Measurements from ENCODE around the gene PRKACB.
"Not testable (repeated sequence)": the region's sequence is repeated elsewhere in the genome, so short reads cannot be mapped to it uniquely, and the experiment has no call there.

The PRKACB gene

DNA sequence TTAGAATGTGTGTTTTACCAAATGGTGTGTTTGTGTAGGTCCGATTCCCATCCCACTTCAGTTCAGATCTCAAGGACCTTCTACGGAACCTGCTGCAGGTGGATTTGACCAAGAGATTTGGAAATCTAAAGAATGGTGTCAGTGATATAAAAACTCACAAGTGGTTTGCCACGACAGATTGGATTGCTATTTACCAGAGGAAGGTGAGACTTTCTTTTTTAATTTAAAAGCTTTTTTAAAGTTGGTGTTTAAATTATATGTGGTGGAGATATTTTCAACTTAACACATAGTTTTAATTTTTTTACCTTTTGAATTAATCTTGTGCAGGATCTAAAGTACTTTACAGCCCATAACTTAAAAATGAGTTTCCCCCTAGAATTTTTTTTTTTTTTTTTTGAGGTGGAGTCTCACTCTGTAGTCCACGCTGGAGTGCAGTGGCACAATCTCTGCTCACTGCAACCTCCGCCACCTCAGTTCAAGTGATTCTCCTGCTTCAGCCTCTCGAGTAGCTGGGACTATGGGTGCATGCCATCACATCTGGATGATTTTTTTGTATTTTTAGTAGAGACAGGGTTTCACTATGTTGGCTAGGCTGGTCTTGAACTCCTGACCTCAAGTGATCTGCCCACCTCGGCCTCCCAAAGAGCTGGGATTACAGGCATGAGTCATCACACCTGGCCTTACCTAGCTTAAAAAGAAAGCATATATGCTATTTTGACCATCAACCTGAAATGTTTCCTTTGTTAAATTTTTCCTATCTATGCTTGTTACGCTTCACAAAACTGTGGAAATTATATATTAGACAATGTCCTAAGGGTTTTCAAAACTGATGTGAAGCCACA, 70.3 kb downstream of the PRKACB start:
- DNase-seq (ENCODE audit: low read depth), result no peak
- no peak overlapping the region for H3K4me3 ChIP-seq (ENCODE audit: low read length)
- TF ChIP-seq, protein P1, sequence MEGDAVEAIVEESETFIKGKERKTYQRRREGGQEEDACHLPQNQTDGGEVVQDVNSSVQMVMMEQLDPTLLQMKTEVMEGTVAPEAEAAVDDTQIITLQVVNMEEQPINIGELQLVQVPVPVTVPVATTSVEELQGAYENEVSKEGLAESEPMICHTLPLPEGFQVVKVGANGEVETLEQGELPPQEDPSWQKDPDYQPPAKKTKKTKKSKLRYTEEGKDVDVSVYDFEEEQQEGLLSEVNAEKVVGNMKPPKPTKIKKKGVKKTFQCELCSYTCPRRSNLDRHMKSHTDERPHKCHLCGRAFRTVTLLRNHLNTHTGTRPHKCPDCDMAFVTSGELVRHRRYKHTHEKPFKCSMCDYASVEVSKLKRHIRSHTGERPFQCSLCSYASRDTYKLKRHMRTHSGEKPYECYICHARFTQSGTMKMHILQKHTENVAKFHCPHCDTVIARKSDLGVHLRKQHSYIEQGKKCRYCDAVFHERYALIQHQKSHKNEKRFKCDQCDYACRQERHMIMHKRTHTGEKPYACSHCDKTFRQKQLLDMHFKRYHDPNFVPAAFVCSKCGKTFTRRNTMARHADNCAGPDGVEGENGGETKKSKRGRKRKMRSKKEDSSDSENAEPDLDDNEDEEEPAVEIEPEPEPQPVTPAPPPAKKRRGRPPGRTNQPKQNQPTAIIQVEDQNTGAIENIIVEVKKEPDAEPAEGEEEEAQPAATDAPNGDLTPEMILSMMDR (conservative IDR thresholded peaks at IDR 0.05; ENCODE audit: low read depth, low read length), result no peak

DNA sequence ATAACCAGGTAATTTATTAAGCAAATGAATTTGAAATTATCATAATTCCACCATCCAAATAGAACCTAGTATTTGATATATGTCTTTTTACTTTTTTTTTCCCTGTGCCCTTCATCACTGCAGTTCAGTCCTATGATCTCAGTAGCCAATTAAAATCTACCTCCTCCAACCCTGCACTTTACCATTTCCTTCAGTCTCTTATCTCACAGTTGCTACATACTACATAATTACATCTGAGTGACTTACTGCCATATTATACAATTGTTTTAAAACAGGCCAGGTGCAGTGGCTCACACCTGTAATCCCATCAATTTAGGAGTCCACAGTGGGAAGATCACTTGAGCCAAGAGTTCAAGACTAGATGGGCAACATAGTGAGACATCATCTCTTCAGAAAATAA, 73.2 kb downstream of the PRKACB start:
- TF ChIP-seq, protein P1 (conservative IDR thresholded peaks at IDR 0.05; ENCODE audit: low read depth, low read length), result no peak
- DNase-seq (ENCODE audit: low read depth), result no peak
- H3K4me3 ChIP-seq (ENCODE audit: low read length), result no peak overlapping the region

DNA sequence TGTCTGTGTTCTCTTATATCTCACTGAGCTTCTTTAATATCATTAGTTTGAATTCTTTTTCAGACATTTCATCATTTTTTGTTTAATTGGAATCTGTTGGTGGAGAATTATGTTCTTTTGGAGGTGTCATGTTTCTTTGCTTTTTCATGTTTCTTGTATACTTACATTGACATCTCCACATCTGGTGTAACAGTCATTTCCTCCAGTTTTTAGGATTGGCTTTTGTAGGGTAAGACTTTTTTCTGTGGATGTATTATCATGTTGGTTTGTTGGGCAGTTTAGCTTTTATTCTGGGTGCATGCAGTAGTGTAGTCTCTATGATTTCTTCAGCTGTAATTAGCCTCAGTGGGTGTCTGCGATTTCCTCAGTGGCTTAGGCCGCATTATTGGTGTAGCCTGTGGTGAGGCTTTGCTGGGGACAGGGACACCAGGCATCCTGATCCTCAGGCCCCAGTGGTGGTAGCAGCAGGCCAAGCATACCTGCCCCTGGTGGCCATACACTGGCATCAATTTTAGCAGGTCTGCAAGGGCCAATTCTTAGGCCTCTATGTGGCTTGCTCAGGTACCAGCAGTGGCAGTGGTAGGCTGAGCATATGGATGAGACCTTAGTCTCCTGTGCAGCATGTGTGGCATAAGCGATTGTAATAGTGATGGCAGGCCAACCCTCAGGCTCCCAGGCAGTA, 79.8 kb downstream of the PRKACB start:
- H3K4me3 ChIP-seq (ENCODE audit: low read length), result no peak overlapping the region
- no peak for DNase-seq (ENCODE audit: low read depth)
- TF ChIP-seq, protein P1 (conservative IDR thresholded peaks at IDR 0.05; ENCODE audit: low read depth, low read length), result no peak

DNA sequence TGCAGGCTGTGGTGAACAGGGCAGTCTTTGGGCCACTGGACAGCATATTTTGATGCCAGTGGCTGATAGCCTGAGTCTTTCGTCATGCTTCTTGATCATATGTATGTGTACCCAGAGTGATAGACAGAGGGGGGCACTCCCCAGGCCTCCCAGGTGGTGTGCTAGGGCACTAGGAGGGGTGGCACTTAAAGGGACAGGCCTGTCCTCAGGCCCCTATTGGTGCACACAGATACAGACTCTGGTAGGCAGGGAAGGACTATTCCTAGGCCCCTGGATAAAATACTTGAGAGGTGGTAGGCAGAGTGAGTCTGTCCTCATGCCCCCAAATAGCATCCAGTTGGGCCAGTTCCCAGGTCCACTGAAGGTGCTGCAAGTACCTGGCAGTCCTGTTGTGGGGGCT, 80.8 kb downstream of the PRKACB start:
- no peak overlapping the region for H3K4me3 ChIP-seq (ENCODE audit: low read length)
- TF ChIP-seq, protein P1 (conservative IDR thresholded peaks at IDR 0.05; ENCODE audit: low read depth, low read length), result no peak
- DNase-seq (ENCODE audit: low read depth), result no peak

DNA sequence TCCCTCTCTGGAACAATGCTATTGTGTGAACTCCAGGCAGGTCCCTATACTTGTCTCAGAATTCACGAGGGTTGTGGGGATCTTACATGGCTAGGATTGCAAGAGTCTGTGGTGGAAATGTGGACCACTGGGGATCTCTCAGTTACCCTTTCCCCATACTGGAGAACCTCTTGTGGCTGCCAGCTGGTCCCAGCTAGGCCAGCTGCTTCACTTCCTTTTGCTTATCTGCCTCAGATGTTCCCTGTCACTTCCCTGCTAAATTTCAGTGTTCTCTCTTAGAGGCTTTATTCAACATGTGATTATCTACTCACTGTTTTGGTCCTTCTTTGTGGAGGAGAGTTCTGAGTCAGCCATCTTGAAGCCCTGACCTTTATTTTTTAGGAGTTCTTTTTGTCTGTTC, 81.6 kb downstream of the PRKACB start:
- TF ChIP-seq, protein P1 (conservative IDR thresholded peaks at IDR 0.05; ENCODE audit: low read depth, low read length), result no peak
- no peak overlapping the region for H3K4me3 ChIP-seq (ENCODE audit: low read length)
- DNase-seq (ENCODE audit: low read depth), result no peak

DNA sequence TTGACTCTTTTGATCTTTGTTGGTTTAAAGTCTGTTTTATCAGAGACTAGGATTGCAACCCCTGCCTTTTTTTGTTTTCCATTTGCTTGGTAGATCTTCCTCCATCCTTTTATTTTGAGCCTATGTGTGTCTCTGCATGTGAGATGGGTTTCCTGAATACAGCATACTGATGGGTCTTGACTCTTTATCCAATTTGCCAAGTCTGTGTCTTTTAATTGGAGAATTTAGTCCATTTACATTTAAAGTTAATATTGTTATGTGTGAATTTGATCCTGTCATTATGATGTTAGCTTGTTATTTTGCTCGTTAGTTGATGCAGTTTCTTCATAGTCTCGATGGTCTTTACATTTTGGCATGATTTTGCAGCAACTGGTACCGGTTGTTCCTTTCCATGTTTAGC, 88.6 kb downstream of the PRKACB start:
- not testable (repeated sequence) for DNase-seq (ENCODE audit: low read depth); H3K4me3 ChIP-seq (ENCODE audit: low read length)

DNA sequence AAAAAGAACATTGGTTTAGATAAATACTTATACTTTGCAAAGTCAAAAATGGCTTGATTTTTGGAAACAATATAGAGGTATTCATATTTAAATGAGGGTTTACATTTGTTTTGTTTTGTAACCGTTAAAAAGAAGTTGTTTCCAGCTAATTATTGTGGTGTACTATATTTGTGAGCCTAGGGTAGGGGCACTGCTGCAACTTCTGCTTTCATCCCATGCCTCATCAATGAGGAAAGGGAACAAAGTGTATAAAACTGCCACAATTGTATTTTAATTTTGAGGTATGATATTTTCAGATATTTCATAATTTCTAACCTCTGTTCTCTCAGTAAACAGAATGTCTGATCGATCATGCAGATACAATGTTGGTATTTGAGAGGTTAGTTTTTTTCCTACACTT, 92.2 kb downstream of the PRKACB start:
- TF ChIP-seq, protein P1 (conservative IDR thresholded peaks at IDR 0.05; ENCODE audit: low read depth, low read length), result no peak
- no peak overlapping the region for H3K4me3 ChIP-seq (ENCODE audit: low read length)
- DNase-seq (ENCODE audit: low read depth), result no peak
